T-helper 1 cell treated with Interleukin-12 subunit alpha and Interleukin-12 subunit beta and Interleukin-4 antibody, amounts not matched to agents 30 μg/mL and 1 μg/mL, for 36 hours (primary cell): ENCODE measurements around the gene DNAJC19.

Experiments
- H3K27ac Mint-ChIP-seq: one replicate; pipeline ENCODE4 v1.8.0; 2021; ENCODE audit warnings: mild to moderate bottlenecking, mixed read lengths
- H3K27me3 Mint-ChIP-seq: one replicate; pipeline ENCODE4 v1.8.0; 2021; ENCODE audit warnings: low read depth, mixed read lengths
- H3K36me3 Mint-ChIP-seq: one replicate; pipeline ENCODE4 v1.8.0; 2021; ENCODE audit warnings: low read depth, mixed read lengths
- H3K4me1 Mint-ChIP-seq: one replicate; pipeline ENCODE4 v1.8.0; 2021; ENCODE audit warnings: low read depth, mixed read lengths
- H3K4me3 Mint-ChIP-seq: one replicate; pipeline ENCODE4 v1.8.0; 2021; ENCODE audit warnings: mild to moderate bottlenecking, moderate library complexity, mixed read lengths
- H3K9me3 Mint-ChIP-seq: one replicate; pipeline ENCODE4 v1.8.0; 2021; ENCODE audit warnings: mixed read lengths

The DNAJC19 gene

GRCh38 chr3:180981912-180982311 lies 7.6 kb downstream of the DNAJC19 start:
- H3K27me3 Mint-ChIP-seq = no peaks in the 10 kb centered on the region
- peaks cover 23% of the 10 kb centered on the region for H3K36me3 Mint-ChIP-seq
- no peak overlapping the region for H3K4me3 Mint-ChIP-seq
- H3K4me1 Mint-ChIP-seq = no peaks in the 10 kb centered on the region
- no peaks in the 10 kb centered on the region for H3K9me3 Mint-ChIP-seq
- no peak overlapping the region for H3K27ac Mint-ChIP-seq

GRCh38 chr3:180980611-180981010 lies 8.9 kb downstream of the DNAJC19 start:
- Mint-ChIP-seq H3K27me3 (no peaks in the 10 kb centered on the region), H3K4me1 (no peaks in the 10 kb centered on the region), H3K36me3 (peaks cover 23% of the 10 kb centered on the region), H3K4me3 (no peak overlapping the region), H3K27ac (no peak overlapping the region), H3K9me3 (no peaks in the 10 kb centered on the region)

- no peaks in the 10 kb centered on the region for H3K4me1 Mint-ChIP-seq
- no peak overlapping the region for H3K4me3 Mint-ChIP-seq
These were observed 9.6 kb downstream of the DNAJC19 start for GRCh38 chr3:180979961-180980360.

GRCh38 chr3:180977498-180977897 lies 12.0 kb downstream of the DNAJC19 start:
- Mint-ChIP-seq H3K36me3 (peaks cover 21% of the 10 kb centered on the region), H3K9me3 (no peaks in the 10 kb centered on the region), H3K27me3 (no peaks in the 10 kb centered on the region), H3K27ac (no peak overlapping the region), H3K4me1 (peaks cover 6% of the 10 kb centered on the region), H3K4me3 (no peak overlapping the region)

More at GRCh38 chr3:180979961-180980360, 9.6 kb downstream of the DNAJC19 start:
- H3K36me3 Mint-ChIP-seq = peaks cover 18% of the 10 kb centered on the region
- H3K27ac Mint-ChIP-seq = no peak overlapping the region
- H3K27me3 Mint-ChIP-seq = no peaks in the 10 kb centered on the region
- no peaks in the 10 kb centered on the region for H3K9me3 Mint-ChIP-seq

GRCh38 chr3:180974286-180974685 lies 15.2 kb downstream of the DNAJC19 start:
- Mint-ChIP-seq H3K27me3 (no peaks in the 10 kb centered on the region), H3K4me3 (no peak overlapping the region), H3K36me3 (peaks cover 28% of the 10 kb centered on the region), H3K4me1 (peaks cover 11% of the 10 kb centered on the region), H3K27ac (no peak overlapping the region), H3K9me3 (no peaks in the 10 kb centered on the region)

GRCh38 chr3:180973543-180973942 lies 16.0 kb downstream of the DNAJC19 start:
- no peak overlapping the region for H3K27ac Mint-ChIP-seq
- H3K27me3 Mint-ChIP-seq = no peaks in the 10 kb centered on the region
- no peak overlapping the region for H3K4me3 Mint-ChIP-seq
- peaks cover 29% of the 10 kb centered on the region for H3K36me3 Mint-ChIP-seq
- H3K4me1 Mint-ChIP-seq = peaks cover 11% of the 10 kb centered on the region
- H3K9me3 Mint-ChIP-seq = no peaks in the 10 kb centered on the region

- Mint-ChIP-seq H3K4me3 (no peak overlapping the region), H3K4me1 (peaks cover 15% of the 10 kb centered on the region), H3K36me3 (peaks cover 32% of the 10 kb centered on the region), H3K9me3 (no peaks in the 10 kb centered on the region), H3K27me3 (no peaks in the 10 kb centered on the region), H3K27ac (no peak overlapping the region)
These were observed 18.6 kb downstream of the DNAJC19 start for GRCh38 chr3:180970931-180971330.

- Mint-ChIP-seq H3K27ac (no peak overlapping the region), H3K9me3 (no peaks in the 10 kb centered on the region), H3K4me1 (peaks cover 14% of the 10 kb centered on the region), H3K36me3 (peaks cover 42% of the 10 kb centered on the region), H3K4me3 (no peak overlapping the region), H3K27me3 (no peaks in the 10 kb centered on the region)
These were observed 27.0 kb downstream of the DNAJC19 start for GRCh38 chr3:180962530-180962929.

- Mint-ChIP-seq H3K4me3 (no peak overlapping the region), H3K9me3 (no peaks in the 10 kb centered on the region), H3K27ac (no peak overlapping the region), H3K4me1 (peaks cover 13% of the 10 kb centered on the region), H3K36me3 (peaks cover 44% of the 10 kb centered on the region), H3K27me3 (no peaks in the 10 kb centered on the region)
These were observed 28.0 kb downstream of the DNAJC19 start for GRCh38 chr3:180961552-180961951.

- H3K9me3 Mint-ChIP-seq = no peaks in the 10 kb centered on the region
- peaks cover 13% of the 10 kb centered on the region for H3K4me1 Mint-ChIP-seq
- H3K27ac Mint-ChIP-seq = no peak overlapping the region
- H3K36me3 Mint-ChIP-seq = peaks cover 44% of the 10 kb centered on the region
- no peaks in the 10 kb centered on the region for H3K27me3 Mint-ChIP-seq
- no peak overlapping the region for H3K4me3 Mint-ChIP-seq
These were observed 28.4 kb downstream of the DNAJC19 start for GRCh38 chr3:180961087-180961486.

- Mint-ChIP-seq H3K27me3 (no peaks in the 10 kb centered on the region), H3K4me3 (no peak overlapping the region), H3K27ac (peak overlapping the region; percentile 34), H3K36me3 (peaks cover 48% of the 10 kb centered on the region), H3K4me1 (peaks cover 16% of the 10 kb centered on the region), H3K9me3 (no peaks in the 10 kb centered on the region)
These were observed 29.8 kb downstream of the DNAJC19 start for GRCh38 chr3:180959691-180960090.

GRCh38 chr3:180947761-180948390 lies 41.7 kb downstream of the DNAJC19 start:
- Mint-ChIP-seq H3K27ac (no peak overlapping the region), H3K36me3 (peaks cover 32% of the 10 kb centered on the region), H3K9me3 (no peaks in the 10 kb centered on the region)

GRCh38 chr3:180940826-180941225 lies 48.7 kb downstream of the DNAJC19 start:
- Mint-ChIP-seq H3K36me3 (peaks cover 21% of the 10 kb centered on the region), H3K4me1 (peaks cover 3% of the 10 kb centered on the region), H3K27ac (no peak overlapping the region)

More at GRCh38 chr3:180947761-180948390, 41.7 kb downstream of the DNAJC19 start:
- Mint-ChIP-seq H3K27me3 (no peaks in the 10 kb centered on the region), H3K4me1 (peaks cover 13% of the 10 kb centered on the region), H3K4me3 (no peak overlapping the region)

GRCh38 chr3:180934638-180935037 lies 54.9 kb downstream of the DNAJC19 start:
- Mint-ChIP-seq H3K4me1 (peaks cover 11% of the 10 kb centered on the region), H3K9me3 (no peaks in the 10 kb centered on the region), H3K4me3 (no peak overlapping the region), H3K27ac (no peak overlapping the region), H3K36me3 (peaks cover 19% of the 10 kb centered on the region), H3K27me3 (no peaks in the 10 kb centered on the region)

More at GRCh38 chr3:180940826-180941225, 48.7 kb downstream of the DNAJC19 start:
- Mint-ChIP-seq H3K4me3 (no peak overlapping the region), H3K9me3 (no peaks in the 10 kb centered on the region), H3K27me3 (no peaks in the 10 kb centered on the region)
